ENCODE results near the gene FOXL3.

DNA sequence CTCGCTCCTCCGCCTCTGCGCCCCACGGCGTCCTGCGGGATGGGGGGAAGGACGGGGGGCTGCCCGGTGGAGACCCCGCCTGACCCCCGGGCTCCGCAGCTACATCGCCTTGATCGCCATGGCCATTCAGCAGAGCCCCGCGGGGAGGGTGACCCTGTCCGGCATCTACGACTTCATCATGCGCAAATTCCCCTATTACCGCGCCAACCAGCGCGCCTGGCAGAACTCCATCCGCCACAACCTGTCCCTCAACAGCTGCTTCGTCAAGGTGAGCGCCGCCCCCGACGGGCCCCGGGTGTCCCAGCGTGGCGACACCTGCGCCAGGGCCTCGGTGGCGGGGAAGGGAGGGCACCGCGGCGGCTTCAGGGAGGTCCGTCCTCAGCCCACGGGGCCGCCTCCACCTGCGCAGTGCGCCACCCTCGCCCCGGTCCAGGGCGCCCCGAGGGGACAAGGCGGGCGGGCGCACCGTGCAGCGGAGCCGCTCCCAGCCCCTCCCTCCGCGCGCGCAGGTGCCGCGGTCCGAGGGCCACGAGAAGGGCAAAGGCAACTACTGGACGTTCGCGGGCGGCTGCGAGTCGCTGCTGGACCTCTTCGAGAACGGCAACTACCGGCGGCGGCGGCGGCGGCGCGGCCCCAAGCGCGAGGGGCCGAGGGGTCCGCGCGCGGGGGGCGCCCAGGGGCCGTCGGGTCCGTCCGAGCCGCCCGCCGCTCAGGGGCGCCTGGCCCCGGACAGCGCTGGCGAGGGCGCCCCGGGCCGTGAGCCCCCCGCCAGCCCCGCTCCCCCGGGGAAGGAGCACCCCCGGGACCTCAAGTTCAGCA, 793 bp downstream of the FOXL3 start:
- TF ChIP-seq, protein P1, sequence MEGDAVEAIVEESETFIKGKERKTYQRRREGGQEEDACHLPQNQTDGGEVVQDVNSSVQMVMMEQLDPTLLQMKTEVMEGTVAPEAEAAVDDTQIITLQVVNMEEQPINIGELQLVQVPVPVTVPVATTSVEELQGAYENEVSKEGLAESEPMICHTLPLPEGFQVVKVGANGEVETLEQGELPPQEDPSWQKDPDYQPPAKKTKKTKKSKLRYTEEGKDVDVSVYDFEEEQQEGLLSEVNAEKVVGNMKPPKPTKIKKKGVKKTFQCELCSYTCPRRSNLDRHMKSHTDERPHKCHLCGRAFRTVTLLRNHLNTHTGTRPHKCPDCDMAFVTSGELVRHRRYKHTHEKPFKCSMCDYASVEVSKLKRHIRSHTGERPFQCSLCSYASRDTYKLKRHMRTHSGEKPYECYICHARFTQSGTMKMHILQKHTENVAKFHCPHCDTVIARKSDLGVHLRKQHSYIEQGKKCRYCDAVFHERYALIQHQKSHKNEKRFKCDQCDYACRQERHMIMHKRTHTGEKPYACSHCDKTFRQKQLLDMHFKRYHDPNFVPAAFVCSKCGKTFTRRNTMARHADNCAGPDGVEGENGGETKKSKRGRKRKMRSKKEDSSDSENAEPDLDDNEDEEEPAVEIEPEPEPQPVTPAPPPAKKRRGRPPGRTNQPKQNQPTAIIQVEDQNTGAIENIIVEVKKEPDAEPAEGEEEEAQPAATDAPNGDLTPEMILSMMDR (conservative IDR thresholded peaks at IDR 0.05 in 1 of 2, IDR thresholded peaks at IDR 0.05 in 1 of 2; ENCODE audit: extremely low read depth in 1 of 2, insufficient read depth in 1 of 2, low read depth in 1 of 2, low read length in 2 of 2) = no peak
- TF ChIP-seq EZH2 (IDR thresholded peaks at IDR 0.05; ENCODE audit: borderline replicate concordance, low read length) = no peak

All from mammary epithelial cell (primary cell).